ENCODE measurements around the gene PIGO.

GRCh38 chr9:35057271-35057620 is 39.1 kb downstream of the PIGO start:
- TF ChIP-seq CTCF (IDR thresholded peaks at IDR 0.05) (no peak), POLR2A (IDR thresholded peaks at IDR 0.05) (no peak)
